K562 (cell line): ENCODE data around the gene PRM3. TPM values are rescaled to one million over a fixed set of nuclear protein-coding genes. Genes with fewer than 3 reads are reported as not detected.

Experiments
- EP300 ChIP-seq: IDR thresholded peaks from 2 replicates; pipeline ENCODE4 v1.6.1; 2012; ENCODE audit warnings: low read length, improper control_type of control experiment
- GABPA ChIP-seq: fragments of 200-800 bp; sonication (Bioruptor generic); conservative IDR thresholded peaks from 2 replicates; pipeline ENCODE4 v1.6.1; 2016; ENCODE audit warnings: low read depth, missing genetic modification characterization, missing compliant biosample characterization
- HMG20A ChIP-seq: fragments of 450-650 bp; formaldehyde crosslinking; conservative IDR thresholded peaks from 2 replicates; pipeline ENCODE4 v1.4.0; 2020; ENCODE audit warnings: mild to moderate bottlenecking, mixed read lengths
- HMGN3 ChIP-seq: IDR thresholded peaks from 2 replicates; pipeline ENCODE4 v1.6.1; 2011; ENCODE audit warnings: borderline replicate concordance, low read depth, mild to moderate bottlenecking, mixed read lengths, low read length; ENCODE audit not compliant: insufficient read length; ENCODE audit errors: extremely low read depth
- KDM1A ChIP-seq, 2 experiments: fragments of 450-650 bp; IDR thresholded peaks; 2 replicates each; pipeline ENCODE4 v1.6.1; 2016; ENCODE audit warnings: mild to moderate bottlenecking in 2 of 2
- L3MBTL2 ChIP-seq: fragments of 450-650 bp; IDR thresholded peaks from 2 replicates; pipeline ENCODE4 v1.6.1; 2016; ENCODE audit warnings: mild to moderate bottlenecking, moderate library complexity
- MCM7 ChIP-seq, 2 experiments: fragments of 450-650 bp; IDR thresholded peaks; 2 replicates each; pipeline ENCODE4 v1.6.1; 2016 to 2018
- MYNN ChIP-seq, 2 experiments: sonication (generic); formaldehyde crosslinking in 1 of 2; IDR thresholded peaks; 2 replicates each; pipeline versions ENCODE4 v1.5.0 to v1.6.1; 2016 to 2020; ENCODE audit warnings: antibody characterized with exemption in 1 of 2, missing genetic modification reagents in 1 of 2
- NRF1 ChIP-seq, 2 experiments: fragments of 450-650 bp; IDR thresholded peaks in 1 of 2; conservative IDR thresholded peaks in 1 of 2; 2 replicates each; pipeline ENCODE4 v1.6.1; 2014; ENCODE audit warnings: mild to moderate bottlenecking in 2 of 2
- RB1 ChIP-seq: fragments of 450-650 bp; IDR thresholded peaks from 2 replicates; pipeline ENCODE4 v1.6.1; 2017; ENCODE audit warnings: low read depth, mild to moderate bottlenecking
- RBM22 ChIP-seq: fragments of 200-400 bp; formaldehyde crosslinking; IDR thresholded peaks from 2 replicates; pipeline ENCODE4 v1.6.1; 2018; ENCODE audit warnings: low read length, low read depth; ENCODE audit not compliant: poor library complexity, severe bottlenecking
- SOX6 ChIP-seq: fragments of 450-650 bp; IDR thresholded peaks from 2 replicates; pipeline ENCODE4 v1.6.1; 2014; ENCODE audit warnings: mild to moderate bottlenecking
- TBL1XR1 ChIP-seq, 2 experiments: IDR thresholded peaks; 2 replicates each; pipeline ENCODE4 v1.6.1; 2012; ENCODE audit warnings: improper control_type of control experiment in 2 of 2, low read length in 2 of 2, mild to moderate bottlenecking in 1 of 2
- U2AF2 ChIP-seq: fragments of 200-400 bp; formaldehyde crosslinking; optimal IDR thresholded peaks from 2 replicates; pipeline ENCODE3; 2017; ENCODE audit warnings: low read depth, mild to moderate bottlenecking, low read length
- polyA plus RNA-seq, 8 experiments: library from polyadenylated mRNA; depleted of rRNA in 4 of 8; stranded (reverse) in 5 of 8; unstranded in 3 of 8; fragments of >200 nt; fragmentation: Nextera tagmentation in 2 of 8; fragmentation: Illumina TruSeq in 1 of 8; extraction: Ambion mirVana in 2 of 8; extraction: Trizol in 1 of 8; gene quantifications; 2 replicates each; pipeline versions ENCODE4 v1.2.1 to v1.2.3, GENCODE V29; 2011 to 2014; ENCODE audit warnings: inconsistent platforms in 1 of 8, missing spikeins in 1 of 8
- total RNA-seq, 7 experiments: library from RNA; depleted of rRNA in 6 of 7; stranded (reverse); fragments of >200 nt in 6 of 7; fragmentation: Illumina TruSeq in 2 of 7; extraction: Trizol in 2 of 7; gene quantifications; 2 replicates each; pipeline versions ENCODE4 v1.2.1 to v1.2.3, GENCODE V29; 2011 to 2021; ENCODE audit warnings: low replicate concordance in 1 of 7
- TF ChIP-seq, protein P1 (sequence below), 2 experiments: fragments of 450-650 bp; conservative IDR thresholded peaks; 2 replicates each; pipeline ENCODE4 v1.6.1; 2017; ENCODE audit warnings: mild to moderate bottlenecking in 2 of 2, moderate library complexity in 2 of 2
- TF ChIP-seq, protein P2 (sequence below): sonication (generic); formaldehyde crosslinking; IDR thresholded peaks from 2 replicates; pipeline ENCODE4 v1.9.0; 2022; ENCODE audit warnings: mild to moderate bottlenecking, missing genetic modification reagents
- TF ChIP-seq, protein P3 (sequence below): sonication (generic); IDR thresholded peaks from 2 replicates; pipeline ENCODE4 v1.6.1; 2016
- TF ChIP-seq, protein P4 (sequence below): sonication (generic); formaldehyde crosslinking; IDR thresholded peaks from 2 replicates; pipeline ENCODE4 v1.8.0; 2022; ENCODE audit warnings: mild to moderate bottlenecking, missing genetic modification reagents, borderline replicate concordance
- TF ChIP-seq, protein P5 (sequence below): fragments of 450-650 bp; IDR thresholded peaks from 2 replicates; pipeline ENCODE4 v1.6.1; 2017; ENCODE audit warnings: antibody characterized with exemption

PRM3 gene
- total and polyA plus RNA-seq, 9 of the 15 experiments (the other 6 are each of a cell fraction or from before 2014, with no cell fraction given): not detected

DNA sequence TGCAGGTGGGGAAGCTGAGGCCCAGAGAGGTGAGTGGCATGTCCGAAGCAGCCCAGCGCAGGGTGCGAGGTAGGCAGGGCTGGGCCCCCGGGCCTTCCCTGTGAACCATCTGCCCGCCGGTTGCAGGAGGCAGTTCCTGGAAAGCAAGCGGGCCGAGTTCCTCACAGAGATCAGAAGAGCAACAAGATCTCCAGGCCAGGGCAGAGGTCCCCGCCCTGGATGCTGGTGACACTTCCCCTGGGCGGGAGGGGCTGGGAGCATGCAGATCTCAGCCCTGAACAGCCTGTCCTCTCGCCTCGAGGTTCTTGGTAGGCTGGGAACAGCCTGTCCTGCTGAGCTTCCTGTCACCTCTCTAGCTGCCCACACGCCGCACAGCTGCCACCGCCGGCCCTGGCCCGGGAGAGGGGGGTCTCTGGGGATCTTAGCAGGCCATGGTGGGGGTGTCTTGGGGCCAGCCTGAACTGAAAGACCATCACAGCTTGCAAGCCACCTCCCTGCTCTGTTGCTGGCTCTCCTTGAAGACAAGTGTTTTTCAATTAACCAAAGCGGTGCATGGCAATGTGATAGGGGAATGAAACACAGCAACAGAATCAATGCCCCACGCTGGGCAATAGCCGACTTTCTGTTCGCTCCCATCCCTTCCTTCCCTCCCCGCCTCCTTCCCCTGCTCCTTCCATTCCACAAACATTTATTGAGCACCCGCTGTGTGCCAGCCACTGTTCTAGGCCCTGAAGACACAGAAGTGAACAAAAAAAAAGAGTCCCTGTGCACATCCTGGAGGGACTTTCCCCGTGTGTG is 49.1 kb downstream of the PRM3 start (continued):
- TF ChIP-seq, protein P1, sequence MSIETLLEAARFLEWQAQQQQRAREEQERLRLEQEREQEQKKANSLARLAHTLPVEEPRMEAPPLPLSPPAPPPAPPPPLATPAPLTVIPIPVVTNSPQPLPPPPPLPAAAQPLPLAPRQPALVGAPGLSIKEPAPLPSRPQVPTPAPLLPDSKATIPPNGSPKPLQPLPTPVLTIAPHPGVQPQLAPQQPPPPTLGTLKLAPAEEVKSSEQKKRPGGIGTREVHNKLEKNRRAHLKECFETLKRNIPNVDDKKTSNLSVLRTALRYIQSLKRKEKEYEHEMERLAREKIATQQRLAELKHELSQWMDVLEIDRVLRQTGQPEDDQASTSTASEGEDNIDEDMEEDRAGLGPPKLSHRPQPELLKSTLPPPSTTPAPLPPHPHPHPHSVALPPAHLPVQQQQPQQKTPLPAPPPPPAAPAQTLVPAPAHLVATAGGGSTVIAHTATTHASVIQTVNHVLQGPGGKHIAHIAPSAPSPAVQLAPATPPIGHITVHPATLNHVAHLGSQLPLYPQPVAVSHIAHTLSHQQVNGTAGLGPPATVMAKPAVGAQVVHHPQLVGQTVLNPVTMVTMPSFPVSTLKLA (conservative IDR thresholded peaks at IDR 0.05): peak in 1 of 2 experiments; percentile 45; a peak in 1 of 4 replicates
- TF ChIP-seq, protein P2, sequence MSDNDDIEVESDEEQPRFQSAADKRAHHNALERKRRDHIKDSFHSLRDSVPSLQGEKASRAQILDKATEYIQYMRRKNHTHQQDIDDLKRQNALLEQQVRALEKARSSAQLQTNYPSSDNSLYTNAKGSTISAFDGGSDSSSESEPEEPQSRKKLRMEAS (CRISPR knock-in tag): peak; percentile 62
- TF ChIP-seq U2AF2: no peak
- TF ChIP-seq, protein P3, sequence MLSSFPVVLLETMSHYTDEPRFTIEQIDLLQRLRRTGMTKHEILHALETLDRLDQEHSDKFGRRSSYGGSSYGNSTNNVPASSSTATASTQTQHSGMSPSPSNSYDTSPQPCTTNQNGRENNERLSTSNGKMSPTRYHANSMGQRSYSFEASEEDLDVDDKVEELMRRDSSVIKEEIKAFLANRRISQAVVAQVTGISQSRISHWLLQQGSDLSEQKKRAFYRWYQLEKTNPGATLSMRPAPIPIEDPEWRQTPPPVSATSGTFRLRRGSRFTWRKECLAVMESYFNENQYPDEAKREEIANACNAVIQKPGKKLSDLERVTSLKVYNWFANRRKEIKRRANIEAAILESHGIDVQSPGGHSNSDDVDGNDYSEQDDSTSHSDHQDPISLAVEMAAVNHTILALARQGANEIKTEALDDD: no peak
- TF ChIP-seq RBM22: no peak
- peak; percentile 96 for TF ChIP-seq L3MBTL2
- TF ChIP-seq MYNN (IDR thresholded peaks at IDR 0.05): no peak
- TF ChIP-seq MYNN (CRISPR knock-in tag; IDR thresholded peaks at IDR 0.05): no peak
- TF ChIP-seq, protein P4, sequence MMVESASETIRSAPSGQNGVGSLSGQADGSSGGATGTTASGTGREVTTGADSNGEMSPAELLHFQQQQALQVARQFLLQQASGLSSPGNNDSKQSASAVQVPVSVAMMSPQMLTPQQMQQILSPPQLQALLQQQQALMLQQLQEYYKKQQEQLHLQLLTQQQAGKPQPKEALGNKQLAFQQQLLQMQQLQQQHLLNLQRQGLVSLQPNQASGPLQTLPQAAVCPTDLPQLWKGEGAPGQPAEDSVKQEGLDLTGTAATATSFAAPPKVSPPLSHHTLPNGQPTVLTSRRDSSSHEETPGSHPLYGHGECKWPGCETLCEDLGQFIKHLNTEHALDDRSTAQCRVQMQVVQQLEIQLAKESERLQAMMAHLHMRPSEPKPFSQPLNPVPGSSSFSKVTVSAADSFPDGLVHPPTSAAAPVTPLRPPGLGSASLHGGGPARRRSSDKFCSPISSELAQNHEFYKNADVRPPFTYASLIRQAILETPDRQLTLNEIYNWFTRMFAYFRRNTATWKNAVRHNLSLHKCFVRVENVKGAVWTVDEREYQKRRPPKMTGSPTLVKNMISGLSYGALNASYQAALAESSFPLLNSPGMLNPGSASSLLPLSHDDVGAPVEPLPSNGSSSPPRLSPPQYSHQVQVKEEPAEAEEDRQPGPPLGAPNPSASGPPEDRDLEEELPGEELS (CRISPR knock-in tag): no peak
- TF ChIP-seq HMGN3: peak; percentile 30
- no peak for TF ChIP-seq HMG20A (CRISPR knock-in tag)
- TF ChIP-seq NRF1 (conservative IDR thresholded peaks at IDR 0.05 in 1 of 2, IDR thresholded peaks at IDR 0.05 in 1 of 2): peak; percentile 4 to 22; a peak in 2 of 4 replicates
- peak in 1 of 2 experiments; percentile 26; a peak in 2 of 4 replicates for TF ChIP-seq KDM1A (IDR thresholded peaks at IDR 0.05)
- TF ChIP-seq TBL1XR1 (IDR thresholded peaks at IDR 0.05; ENCODE audit: low read length in 2 of 2): peak in 1 of 2 experiments; percentile 27; a peak in 1 of 4 replicates
- TF ChIP-seq EP300: no peak
- peak; percentile 62; the same call in 1 of the 2 replicates for TF ChIP-seq RB1
- TF ChIP-seq GABPA (tag): no peak
- peak; percentile 30; the same call in 1 of the 2 replicates for TF ChIP-seq SOX6
- TF ChIP-seq, protein P5, sequence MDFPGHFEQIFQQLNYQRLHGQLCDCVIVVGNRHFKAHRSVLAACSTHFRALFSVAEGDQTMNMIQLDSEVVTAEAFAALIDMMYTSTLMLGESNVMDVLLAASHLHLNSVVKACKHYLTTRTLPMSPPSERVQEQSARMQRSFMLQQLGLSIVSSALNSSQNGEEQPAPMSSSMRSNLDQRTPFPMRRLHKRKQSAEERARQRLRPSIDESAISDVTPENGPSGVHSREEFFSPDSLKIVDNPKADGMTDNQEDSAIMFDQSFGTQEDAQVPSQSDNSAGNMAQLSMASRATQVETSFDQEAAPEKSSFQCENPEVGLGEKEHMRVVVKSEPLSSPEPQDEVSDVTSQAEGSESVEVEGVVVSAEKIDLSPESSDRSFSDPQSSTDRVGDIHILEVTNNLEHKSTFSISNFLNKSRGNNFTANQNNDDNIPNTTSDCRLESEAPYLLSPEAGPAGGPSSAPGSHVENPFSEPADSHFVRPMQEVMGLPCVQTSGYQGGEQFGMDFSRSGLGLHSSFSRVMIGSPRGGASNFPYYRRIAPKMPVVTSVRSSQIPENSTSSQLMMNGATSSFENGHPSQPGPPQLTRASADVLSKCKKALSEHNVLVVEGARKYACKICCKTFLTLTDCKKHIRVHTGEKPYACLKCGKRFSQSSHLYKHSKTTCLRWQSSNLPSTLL: peak; percentile 90
- no peak for TF ChIP-seq MCM7 (IDR thresholded peaks at IDR 0.05)
